Parathyroid adenoma (tissue), 2 donors: Measurements from ENCODE around the gene RPS6KA2.

Experiments
- H2AFZ ChIP-seq: fragments of 300-600 bp; sonication (generic); one replicate; pipeline ENCODE4 v1.7.0; 2017; ENCODE audit warnings: antibody characterized with exemption, mild to moderate bottlenecking
- H3K27ac ChIP-seq: fragments of 300-600 bp; sonication (generic); one replicate; pipeline ENCODE4 v1.7.0; 2017
- H3K27me3 ChIP-seq: fragments of 300-600 bp; sonication (generic); one replicate; pipeline ENCODE4 v1.7.0; 2017; ENCODE audit warnings: low read length; ENCODE audit not compliant: control insufficient read depth, insufficient read depth
- H3K36me3 ChIP-seq: fragments of 300-600 bp; sonication (generic); one replicate; pipeline ENCODE4 v1.7.0; 2017; ENCODE audit warnings: low read length; ENCODE audit not compliant: control insufficient read depth, insufficient read depth
- H3K4me1 ChIP-seq: fragments of 300-600 bp; sonication (generic); one replicate; pipeline ENCODE4 v1.7.0; 2017; ENCODE audit warnings: control low read depth
- H3K4me2 ChIP-seq: fragments of 300-600 bp; sonication (generic); one replicate; pipeline ENCODE4 v1.7.0; 2017; ENCODE audit warnings: low read length
- H3K4me3 ChIP-seq: fragments of 300-600 bp; sonication (generic); one replicate; pipeline ENCODE4 v1.7.0; 2017; ENCODE audit warnings: low read depth, low read length
- H3K79me2 ChIP-seq: fragments of 300-600 bp; sonication (generic); one replicate; pipeline ENCODE4 v1.7.0; 2017; ENCODE audit warnings: control low read depth
- H3K9ac ChIP-seq: fragments of 300-600 bp; sonication (generic); one replicate; pipeline ENCODE4 v1.7.0; 2017; ENCODE audit warnings: mild to moderate bottlenecking
- H3K9me3 ChIP-seq: fragments of 300-600 bp; sonication (generic); one replicate; pipeline ENCODE4 v1.7.0; 2017; ENCODE audit warnings: low read length; ENCODE audit not compliant: control insufficient read depth
- CTCF ChIP-seq: fragments of 300-600 bp; sonication (generic); IDR thresholded peaks from one replicate; pipeline ENCODE4 v1.7.0; 2017; ENCODE audit warnings: antibody characterized with exemption, mild to moderate bottlenecking
- donor health status: primary hyperparathyroidism.

The RPS6KA2 gene

GRCh38 chr6:166470863-166471410 lies 156.1 kb downstream of the RPS6KA2 start:
- no peak overlapping the region for H3K27ac ChIP-seq
- H3K36me3 ChIP-seq: no peaks in the 10 kb centered on the region
- no peak for TF ChIP-seq CTCF
- H3K79me2 ChIP-seq: no peaks in the 10 kb centered on the region
- H3K9me3 ChIP-seq: no peaks in the 10 kb centered on the region
- H3K4me1 ChIP-seq: no peaks in the 10 kb centered on the region
- H2AFZ ChIP-seq: no peak overlapping the region
- no peak overlapping the region for H3K4me2 ChIP-seq
- no peaks in the 10 kb centered on the region for H3K27me3 ChIP-seq
- no peak overlapping the region for H3K4me3 ChIP-seq
- H3K9ac ChIP-seq: no peak overlapping the region

GRCh38 chr6:166470029-166470862 lies 156.8 kb downstream of the RPS6KA2 start:
- Histone ChIP-seq H3K9ac (no peak overlapping the region), H3K4me2 (no peak overlapping the region), H2AFZ (no peak overlapping the region), H3K4me3 (no peak overlapping the region), H3K27ac (no peak overlapping the region), H3K4me1 (no peaks in the 10 kb centered on the region), H3K36me3 (no peaks in the 10 kb centered on the region), H3K9me3 (no peaks in the 10 kb centered on the region), H3K79me2 (no peaks in the 10 kb centered on the region), H3K27me3 (no peaks in the 10 kb centered on the region)
- no peak for TF ChIP-seq CTCF

GRCh38 chr6:166469426-166469961 lies 157.6 kb downstream of the RPS6KA2 start:
- no peaks in the 10 kb centered on the region for H3K79me2 ChIP-seq
- H3K36me3 ChIP-seq: no peaks in the 10 kb centered on the region
- no peak for TF ChIP-seq CTCF
- no peak overlapping the region for H3K4me2 ChIP-seq
- no peaks in the 10 kb centered on the region for H3K27me3 ChIP-seq
- no peak overlapping the region for H3K9ac ChIP-seq
- no peak overlapping the region for H2AFZ ChIP-seq
- H3K4me3 ChIP-seq: no peak overlapping the region
- no peaks in the 10 kb centered on the region for H3K9me3 ChIP-seq
- H3K27ac ChIP-seq: no peak overlapping the region
- no peaks in the 10 kb centered on the region for H3K4me1 ChIP-seq

- no peak overlapping the region for H3K27ac ChIP-seq
- H3K9me3 ChIP-seq: no peaks in the 10 kb centered on the region
- no peaks in the 10 kb centered on the region for H3K27me3 ChIP-seq
- no peaks in the 10 kb centered on the region for H3K79me2 ChIP-seq
- H3K4me3 ChIP-seq: no peak overlapping the region
- H3K4me2 ChIP-seq: no peak overlapping the region
- H3K9ac ChIP-seq: no peak overlapping the region
- H3K36me3 ChIP-seq: no peaks in the 10 kb centered on the region
- no peak overlapping the region for H2AFZ ChIP-seq
- H3K4me1 ChIP-seq: no peaks in the 10 kb centered on the region
- no peak for TF ChIP-seq CTCF
Measured at GRCh38 chr6:166467436-166468000, 159.5 kb downstream of the RPS6KA2 start.
